Activated T-cell treated with anti-CD3 and anti-CD28 coated beads, Interleukin-2, amount 50 U/mL, for 1 hour (primary cell): ENCODE data around the gene PIK3CD.
A peak's percentile ranks its signal among the peaks of the same experiment; 100 is the strongest.
"Not testable (repeated sequence)": the region's sequence is repeated elsewhere in the genome, so short reads cannot be mapped to it uniquely, and the experiment has no call there.

ENCODE experiments used
- DNase-seq: peaks from one replicate; pipeline ENCODE4 v3.0.0-alpha.2; 2020

PIK3CD gene

GRCh38 chr1:9654834-9655723, 3.5 kb downstream of the PIK3CD start:
- peak; percentile 51 for DNase-seq

GRCh38 chr1:9655836-9656235, 4.3 kb downstream of the PIK3CD start:
- DNase-seq: no peak

GRCh38 chr1:9657521-9658032, 6.0 kb downstream of the PIK3CD start:
- DNase-seq: no peak

GRCh38 chr1:9658199-9658598, 6.7 kb downstream of the PIK3CD start:
- DNase-seq: no peak

- DNase-seq: no peak
Observed at GRCh38 chr1:9659328-9659727, 7.8 kb downstream of the PIK3CD start.

GRCh38 chr1:9663257-9663656, 11.7 kb downstream of the PIK3CD start:
- no peak for DNase-seq

- no peak for DNase-seq
Observed at GRCh38 chr1:9665193-9665592, 13.7 kb downstream of the PIK3CD start.

GRCh38 chr1:9668080-9668479, 16.5 kb downstream of the PIK3CD start:
- DNase-seq: no peak

GRCh38 chr1:9670085-9670484, 18.6 kb downstream of the PIK3CD start:
- no peak for DNase-seq

- no peak for DNase-seq
Observed at GRCh38 chr1:9671377-9672140, 20.0 kb downstream of the PIK3CD start.

GRCh38 chr1:9672444-9672843, 20.9 kb downstream of the PIK3CD start:
- DNase-seq: no peak

GRCh38 chr1:9675393-9675792, 23.9 kb downstream of the PIK3CD start:
- no peak for DNase-seq

GRCh38 chr1:9676128-9676527, 24.6 kb downstream of the PIK3CD start:
- not testable (repeated sequence) for DNase-seq

- no peak for DNase-seq
Observed at GRCh38 chr1:9676815-9677393, 25.4 kb downstream of the PIK3CD start.

GRCh38 chr1:9680091-9680490, 28.6 kb downstream of the PIK3CD start:
- no peak for DNase-seq

GRCh38 chr1:9680828-9681227, 29.3 kb downstream of the PIK3CD start:
- DNase-seq: no peak

GRCh38 chr1:9684801-9685200, 33.3 kb downstream of the PIK3CD start:
- no peak for DNase-seq

- peak; percentile 75 for DNase-seq
Observed at GRCh38 chr1:9687120-9687873, 35.8 kb downstream of the PIK3CD start.

- DNase-seq: no peak
Observed at GRCh38 chr1:9687874-9688582, 36.5 kb downstream of the PIK3CD start.

GRCh38 chr1:9688599-9688998, 37.1 kb downstream of the PIK3CD start:
- DNase-seq: no peak

GRCh38 chr1:9689011-9689706, 37.6 kb downstream of the PIK3CD start:
- peak; percentile 89 for DNase-seq
